ENCODE data around the gene TRMO. TPM values are rescaled to one million over a fixed set of nuclear protein-coding genes. Genes with fewer than 3 reads are reported as not detected.

Gene TRMO
- total and polyA plus RNA-seq, 2 of the 8 experiments (the other 6 are each of a cell fraction or from before 2014, with no cell fraction given) = 4.6 to 5.6 TPM

DNA sequence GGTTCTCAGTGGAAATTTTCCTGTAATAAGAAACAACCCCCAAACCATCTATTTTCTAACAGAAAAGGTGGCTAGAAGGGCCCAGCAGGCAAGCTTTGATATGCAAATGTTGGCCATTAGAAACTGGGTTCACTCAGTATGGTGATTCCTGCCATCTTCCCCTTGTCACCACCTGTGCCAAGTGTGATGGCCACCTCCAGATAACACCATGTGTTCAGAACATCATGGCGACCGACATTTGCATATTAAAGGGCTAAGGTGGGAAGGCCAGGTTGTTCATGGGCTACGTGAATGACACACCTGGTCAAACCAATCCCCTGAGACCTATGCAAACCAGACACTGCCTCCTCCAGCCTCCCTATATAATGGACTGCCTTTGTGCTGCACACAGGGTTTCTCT, 48.9 kb downstream of the TRMO start:
- H3K27ac ChIP-seq (ENCODE audit: low read depth, low read length) = no peak overlapping the region
- CTCF ChIA-PET (ENCODE audit: partially characterized antibody) = interaction anchor here (1.2 to 1.6 kb wide), 3 partner anchors 13 to 28 kb away, joined by 4 to 13 read pairs (median 5); no protein-coding TSS in a partner anchor
- H2BK12ac ChIP-seq (ENCODE audit: low read depth, low read length) = no peak overlapping the region
- no peak overlapping the region for H2BK15ac ChIP-seq (ENCODE audit: low read length)
- H2BK5ac ChIP-seq (ENCODE audit: low read depth, low read length) = no peak overlapping the region
- no peaks in the 10 kb centered on the region; a peak in 2 of 7 replicates for H3K27me3 ChIP-seq (replicated peaks in 1 of 4; ENCODE audit: control insufficient read depth in 3 of 4, extremely low read depth in 1 of 4, insufficient read depth in 3 of 4, low read length in 3 of 4)
- H2BK120ac ChIP-seq (replicated peaks; ENCODE audit: low read depth, low read length) = no peak overlapping the region
- POLR2A ChIA-PET (ENCODE audit: partially characterized antibody) = interaction anchor here (0.6 to 1.3 kb wide), 2 partner anchors 109 to 175 kb away, joined by 3 read pairs; partner anchors contain the start of gene ANP32B
- H2AFZ ChIP-seq (ENCODE audit: low read length) = no peak overlapping the region
- WGBS, 2 experiments (ENCODE audit: extremely low coverage in 1 of 2, insufficient coverage in 1 of 2, insufficient read length in 1 of 2, insufficient replicate concordance in 2 of 2, low coverage in 1 of 2, low lambda C conversion rate in 2 of 2, missing lambda C conversion rate in 1 of 2) = 67% methylated on average over 3 of the region's 3 CpGs; no CpG with 5 or more reads in 1 of the 2 experiments
- H3K4ac ChIP-seq (replicated peaks; ENCODE audit: insufficient read length, low read depth, low read length) = no peak overlapping the region
- no peaks in the 10 kb centered on the region for H3K9me3 ChIP-seq (ENCODE audit: insufficient read depth in 2 of 2, low read depth in 1 of 2, low read length in 1 of 2)
- H3K9ac ChIP-seq (replicated peaks in 1 of 4; ENCODE audit: extremely low read depth in 1 of 4, low read depth in 3 of 4, low read length in 3 of 4) = no peak overlapping the region
- H3K18ac ChIP-seq (ENCODE audit: extremely low read depth, low read length) = no peak overlapping the region
- peaks cover 1 to 9% (median 6%) of the 10 kb centered on the region in 4 experiments; a peak in 4 of 7 replicates for H3K4me1 ChIP-seq (replicated peaks in 1 of 4; ENCODE audit: control insufficient read depth in 3 of 4, insufficient read depth in 4 of 4, low read length in 3 of 4)
- no peak overlapping the region for H3K14ac ChIP-seq (ENCODE audit: insufficient read length)
- H4K5ac ChIP-seq (ENCODE audit: insufficient read length, low read depth, low read length) = no peak overlapping the region
- no peak overlapping the region for H3K23ac ChIP-seq (ENCODE audit: insufficient read length)
- FAIRE-seq (no peak), DNase-seq (ENCODE audit: low read depth in 1 of 2, low spot score in 2 of 2) (peak in 1 of 2 experiments; percentile 44)
- H3K4me3 ChIP-seq (ENCODE audit: extremely low read depth in 1 of 4, insufficient read depth in 2 of 4, low read depth in 3 of 4, low read length in 4 of 4) = no peak overlapping the region
- H3K4me2 ChIP-seq (ENCODE audit: insufficient read depth in 1 of 2, low read depth in 2 of 2, low read length in 2 of 2) = no peak overlapping the region
- no peak overlapping the region for H4K8ac ChIP-seq (ENCODE audit: extremely low read depth, insufficient read depth, low read length)
- no peak overlapping the region for H4K91ac ChIP-seq (replicated peaks; ENCODE audit: insufficient read length, low read length)
- no peak overlapping the region for H2AK5ac ChIP-seq (ENCODE audit: low read depth, low read length)
- no peaks in the 10 kb centered on the region for H3K23me2 ChIP-seq (ENCODE audit: low read depth, low read length)
- no peaks in the 10 kb centered on the region for H3K36me3 ChIP-seq (ENCODE audit: control insufficient read depth in 2 of 4, insufficient read depth in 4 of 4, low read length in 3 of 4)
- no peaks in the 10 kb centered on the region for H3K79me1 ChIP-seq (ENCODE audit: low read depth, low read length)
- no peaks in the 10 kb centered on the region for H3K79me2 ChIP-seq (ENCODE audit: control insufficient read depth in 1 of 2, insufficient read depth in 2 of 2, low read length in 2 of 2)
- H4K20me1 ChIP-seq (replicated peaks in 1 of 2; ENCODE audit: control insufficient read depth in 1 of 2, insufficient read depth in 2 of 2, low read length in 2 of 2) = no peaks in the 10 kb centered on the region
- no peak overlapping the region for H2BK20ac ChIP-seq (ENCODE audit: low read length)
- no peak overlapping the region for H3K56ac ChIP-seq (replicated peaks; ENCODE audit: insufficient read length, low read depth, low read length)
- TF ChIP-seq, protein P1, sequence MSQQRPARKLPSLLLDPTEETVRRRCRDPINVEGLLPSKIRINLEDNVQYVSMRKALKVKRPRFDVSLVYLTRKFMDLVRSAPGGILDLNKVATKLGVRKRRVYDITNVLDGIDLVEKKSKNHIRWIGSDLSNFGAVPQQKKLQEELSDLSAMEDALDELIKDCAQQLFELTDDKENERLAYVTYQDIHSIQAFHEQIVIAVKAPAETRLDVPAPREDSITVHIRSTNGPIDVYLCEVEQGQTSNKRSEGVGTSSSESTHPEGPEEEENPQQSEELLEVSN (IDR thresholded peaks at IDR 0.05) = peak; percentile 60
- TF ChIP-seq KDM1A (IDR thresholded peaks at IDR 0.05; ENCODE audit: borderline replicate concordance, low read length) (no peak), SP2 (IDR thresholded peaks at IDR 0.05; ENCODE audit: low read length) (no peak), BRCA1 (IDR thresholded peaks at IDR 0.05; ENCODE audit: low read depth, low read length) (no peak), EGR1 (IDR thresholded peaks at IDR 0.05; ENCODE audit: borderline replicate concordance, low read depth, low read length) (no peak), JUND (IDR thresholded peaks at IDR 0.05; ENCODE audit: low read length) (no peak), EP300 (IDR thresholded peaks at IDR 0.05; ENCODE audit: borderline replicate concordance in 1 of 2, low read depth in 2 of 2, low read length in 2 of 2) (no peak)
- TF ChIP-seq, protein P2, sequence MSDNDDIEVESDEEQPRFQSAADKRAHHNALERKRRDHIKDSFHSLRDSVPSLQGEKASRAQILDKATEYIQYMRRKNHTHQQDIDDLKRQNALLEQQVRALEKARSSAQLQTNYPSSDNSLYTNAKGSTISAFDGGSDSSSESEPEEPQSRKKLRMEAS (IDR thresholded peaks at IDR 0.05) = peak; percentile 84

Data from H1 (cell line).